ENCODE results near the gene GLDN.

DNA sequence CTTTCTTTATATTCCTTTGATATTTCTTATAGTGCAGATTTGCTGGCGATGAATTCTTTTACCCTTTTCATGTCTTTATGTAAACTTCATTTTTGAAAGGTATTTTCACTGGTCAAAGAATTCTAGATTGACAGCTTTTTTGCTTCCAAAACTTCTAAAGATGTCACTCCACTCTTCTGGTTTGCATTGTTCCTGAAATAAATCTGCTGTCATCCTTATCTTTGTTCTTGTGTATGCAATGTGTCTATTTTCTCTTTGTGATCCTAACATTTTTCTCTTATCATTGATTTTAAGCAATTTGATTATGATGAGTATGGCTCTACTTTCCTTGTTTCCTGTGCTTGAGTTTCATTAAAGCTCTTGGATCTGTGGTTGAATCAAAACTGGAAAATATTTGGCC, 103.4 kb downstream of the GLDN start:
- TF ChIP-seq CTCF (IDR thresholded peaks at IDR 0.05; ENCODE audit: low read length) (no peak), EZH2 (optimal IDR thresholded peaks at IDR 0.05; ENCODE audit: low read depth, low read length) (no peak), EZH2phosphoT487 (IDR thresholded peaks at IDR 0.05; ENCODE audit: low read length) (no peak)
